Heart left ventricle (tissue), 16 donors: ENCODE results near the gene MMP24. TPM values are rescaled to one million over a fixed set of nuclear protein-coding genes. Genes with fewer than 3 reads are reported as not detected.

ENCODE experiments used
- ATAC-seq, 4 donors: fragments of 200-7000 bp; cut with Tn5 transposase; one replicate each; pipeline ENCODE4 v1.9.1; 2020 to 2022; ENCODE audit warnings: moderate library complexity in 4 of 4, mild to moderate bottlenecking in 3 of 4, moderate number of reproducible peaks in 1 of 4
- DNase-seq, 5 donors: peaks; one replicate each; pipeline ENCODE4 v3.0.0-alpha.2; 2020
- H3K27ac ChIP-seq, 12 donors: fragments of 200-600 bp; sonication (generic) in 4 of 12; one replicate each; pipeline versions ENCODE4 v1.5.0 to v1.8.0; 2016 to 2022; ENCODE audit warnings: mild to moderate bottlenecking in 2 of 12
- H3K27me3 ChIP-seq, 9 donors: fragments of 200-600 bp; sonication (generic) in 2 of 9; one replicate each; pipeline versions ENCODE4 v1.5.1 to v1.8.0; 2016 to 2022; ENCODE audit warnings: mild to moderate bottlenecking in 3 of 9
- H3K36me3 ChIP-seq, 9 donors: fragments of 200-600 bp; sonication (generic) in 2 of 9; one replicate each; pipeline versions ENCODE4 v1.5.0 to v1.8.0; 2018 to 2022; ENCODE audit warnings: mild to moderate bottlenecking in 2 of 9
- H3K4me1 ChIP-seq, 12 donors: fragments of 200-600 bp; sonication (generic) in 4 of 12; one replicate each; pipeline versions ENCODE4 v1.5.0 to v1.8.0; 2016 to 2022; ENCODE audit warnings: mild to moderate bottlenecking in 3 of 12
- H3K4me3 ChIP-seq, 12 donors: fragments of 200-600 bp; sonication (generic) in 4 of 12; one replicate each; pipeline versions ENCODE4 v1.5.0 to v1.8.0; 2017 to 2022; ENCODE audit warnings: mild to moderate bottlenecking in 9 of 12, moderate library complexity in 4 of 12
- H3K9me3 ChIP-seq, 12 donors: fragments of 200-600 bp; sonication (generic) in 4 of 12; one replicate each; pipeline versions ENCODE4 v1.5.0 to v1.8.0; 2016 to 2022; ENCODE audit warnings: mild to moderate bottlenecking in 1 of 12
- CTCF ChIP-seq, 12 donors: fragments of 200-600 bp; sonication (generic) in 4 of 12; IDR thresholded peaks; one replicate each; pipeline versions ENCODE4 v1.5.0 to v1.8.0; 2018 to 2022; ENCODE audit warnings: antibody characterized with exemption in 12 of 12, mild to moderate bottlenecking in 5 of 12
- POLR2A ChIP-seq, 2 donors: fragments of 450-650 bp; IDR thresholded peaks; one replicate each; pipeline ENCODE4 v1.6.1; 2017; ENCODE audit warnings: antibody characterized with exemption in 2 of 2, mild to moderate bottlenecking in 2 of 2, moderate library complexity in 2 of 2
- WGBS, 4 donors: extraction: QIAGEN DNeasy Blood & Tissue Kit in 2 of 4; methylation state at CpG; one replicate each; pipeline versions ENCODE4 v1.1.5 to v1.1.7; 2013 to 2018; 5-methylcytosine and 5-hydroxymethylcytosine counted together
- intact Hi-C, 10 donors: fragments of 100-400 bp; cut with DNase I; formaldehyde crosslinking; loops; one replicate each; pipeline versions ENCODE4 v1.11.1 to v1.14.2; 2022
- polyA plus RNA-seq, 2 donors: library from polyadenylated mRNA; stranded (reverse); fragments of 200-250 nt; gene quantifications; one replicate each; pipeline ENCODE4 v1.2.3, GENCODE V29; 2013
- total RNA-seq, 9 donors: library from RNA; depleted of rRNA in 2 of 9; stranded (reverse); fragments of >200 nt in 2 of 9; fragmentation: NEBNext Ultra II Directional in 3 of 9; extraction: Animal tissue kit (Norgen Biotek cat#: 25700) in 3 of 9; gene quantifications; one replicate each; pipeline versions ENCODE4 v1.1.0 to v1.2.4, GENCODE V29; 2016 to 2023
- donor health status: ischemic (EF 13 %, LVEDD 7.1; RV severe dilation, severe dysfunction).
- donor health status: healthy with polysubstance abuse.
- donor health status: DM: no; HTN: yes; CAD: no.
- donor health status: DM: no; HTN: no; CAD: no.
- donor health status: ischemic (EF 25% LVEDD 6.9; RV normal size, moderate dysfunction).
- donor health status: ischemic (EF 25% LVEDD 5.7; RV mildly dilated, moderate dysfunction).
- donor health status: healthy.
- donor health status: DM: yes; HTN: yes; CAD: no.
- donor health status: ischemic (EF 35%, LVEDD 5.7; RV mildly dilated, moderate dysfunction).
- donor health status: nonischemic (EF 11% LVEDD 7.7; RV severe dilation, severe dysfunction).
- donor health status: DM: yes; HTN: yes; CAD: no.
- donor health status: PGD.
- donor health status: ischemic (EF 29% LVEDD 5.4; RV normal size, mild dysfunction).
- donor health status: nonischemic (EF 23%, LVEDD 6.1; RV moderate dilation, normal function).

MMP24 gene
- total and polyA plus RNA-seq, 11 donors = 0.05 to 10.0 (median 0.25) TPM

GRCh38 chr20:35305682-35306556, 79.4 kb downstream of the MMP24 start:
- peak in 1 of 5 donors; percentile 77 for DNase-seq
- H3K4me3 ChIP-seq = no peak overlapping the region

DNA sequence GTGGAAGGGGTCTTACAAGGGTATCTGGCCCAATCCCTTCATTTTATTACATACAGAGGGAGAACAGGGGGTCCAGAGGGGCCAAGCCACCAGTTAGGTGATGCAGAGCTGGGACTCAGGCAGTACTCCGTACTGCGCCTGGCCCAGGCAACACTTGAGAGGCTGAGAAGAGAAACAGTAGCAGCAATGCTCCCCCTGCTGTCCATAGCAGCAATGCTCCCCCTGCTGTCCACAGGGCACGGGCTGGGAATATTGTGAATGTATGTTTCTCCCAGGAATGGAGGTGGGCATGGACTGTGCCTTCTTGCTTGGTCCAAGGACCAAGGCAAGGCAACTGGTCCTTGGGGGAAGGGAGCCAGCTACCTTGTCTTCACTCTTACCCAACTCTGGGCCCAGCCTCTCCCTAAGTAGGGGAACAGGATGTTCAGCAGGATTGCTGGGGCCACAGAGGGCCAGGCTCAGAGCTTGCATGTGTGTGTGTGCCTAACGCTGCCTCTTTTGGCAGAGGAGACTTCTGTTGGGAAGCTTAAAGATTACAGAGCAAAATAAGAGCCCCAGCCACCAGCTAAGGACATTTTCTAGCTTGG, 80.5 kb downstream of the MMP24 start:
- H3K27me3 ChIP-seq = no peaks in the 10 kb centered on the region
- WGBS, 4 donors = 20 to 52% (median 36%) methylated on average over 2 to 4 of the region's 4 CpGs
- H3K9me3 ChIP-seq = no peaks in the 10 kb centered on the region
- DNase-seq = peak in 2 of 5 donors; percentile 40 to 51
- TF ChIP-seq POLR2A (IDR thresholded peaks at IDR 0.05) = no peak
- TF ChIP-seq CTCF (IDR thresholded peaks at IDR 0.05) = peak; percentile 35 to 77 (median 62)
- ATAC-seq = peak; percentile 37 to 61 (median 59)
- peaks cover 0 to 25% (median 11%) of the 10 kb centered on the region in 9 donors for H3K36me3 ChIP-seq
- no peak overlapping the region for H3K4me3 ChIP-seq
- H3K4me1 ChIP-seq = peaks cover 0 to 36% (median 18%) of the 10 kb centered on the region in 12 donors
- intact Hi-C loops = loop anchor here in 3 of 10 donors (2.0 to 5.0 kb wide), 4 partner anchors 20 to 138 kb away; partner anchors contain the start of gene GDF5 (in 1 of the 3)
- H3K27ac ChIP-seq = peak overlapping the region; percentile 8 to 78 (median 56)

More at GRCh38 chr20:35305682-35306556, 79.4 kb downstream of the MMP24 start:
- Histone ChIP-seq H3K27me3 (no peaks in the 10 kb centered on the region), H3K36me3 (peaks cover 0 to 25% (median 8%) of the 10 kb centered on the region in 9 donors), H3K27ac (peak overlapping the region in 3 of 12 donors; percentile 20 to 78 (median 48)), H3K4me1 (peaks cover 0 to 36% (median 18%) of the 10 kb centered on the region in 12 donors), H3K9me3 (no peaks in the 10 kb centered on the region)
- no peak for TF ChIP-seq CTCF (IDR thresholded peaks at IDR 0.05)
- TF ChIP-seq POLR2A (IDR thresholded peaks at IDR 0.05) = no peak
- WGBS, 4 donors = 88 to 92% (median 91%) methylated on average over 11 to 12 of the region's 12 CpGs
- ATAC-seq = peak in 2 of 4 donors; percentile 42 to 60
- intact Hi-C loops = loop anchor here in 7 of 10 donors (2.0 to 5.0 kb wide), 7 partner anchors 21 to 141 kb away; partner anchors contain the start of gene GDF5 (in 6 of the 7)

DNA sequence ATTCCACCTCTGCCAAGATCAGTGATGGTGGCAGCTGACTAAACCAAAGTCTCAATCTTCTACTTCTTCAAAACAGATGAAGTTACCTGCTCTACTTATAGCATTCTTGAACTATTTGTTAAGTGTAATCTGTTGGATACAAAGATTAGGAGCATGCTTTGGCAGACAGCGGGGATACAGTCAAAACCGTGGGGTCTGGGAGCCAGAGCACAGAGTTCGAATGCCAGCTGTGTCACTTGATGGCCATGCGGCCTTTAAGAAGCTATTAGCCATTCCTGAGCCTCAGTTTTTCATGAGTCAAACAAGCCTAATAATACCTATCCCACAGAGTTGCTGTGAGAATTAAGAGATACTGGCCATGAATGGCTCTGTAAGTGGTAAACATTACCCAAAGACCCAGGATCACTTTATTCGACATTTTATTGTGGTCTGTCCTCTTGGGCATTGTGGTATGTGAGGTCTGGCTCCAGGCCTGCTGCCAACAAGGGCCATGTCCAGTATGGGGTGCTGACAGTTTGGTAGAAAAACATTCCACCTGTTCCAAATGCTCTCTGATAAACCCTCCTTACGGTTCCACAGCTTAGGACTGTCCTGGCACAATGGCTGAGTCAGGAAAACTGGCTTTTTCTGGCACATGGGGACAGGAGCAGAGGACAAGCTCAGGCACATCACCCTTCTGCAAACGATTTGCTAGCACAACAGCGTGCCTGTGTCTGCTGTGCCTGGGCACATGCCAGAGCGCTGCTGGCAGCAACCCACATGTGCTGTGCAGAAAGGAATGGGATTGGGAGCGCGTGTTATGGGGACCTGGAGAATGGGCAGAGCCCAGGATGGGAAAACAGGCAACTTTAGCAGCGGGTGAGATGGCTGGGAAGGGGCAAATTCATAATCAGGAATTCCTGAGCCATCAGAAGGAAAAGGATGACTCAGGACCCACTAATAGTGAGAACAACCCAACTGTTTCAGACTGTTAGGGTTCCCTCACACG, 81.5 kb downstream of the MMP24 start:
- WGBS, 4 donors = 49 to 53% (median 52%) methylated on average over 13 of the region's 13 CpGs
- Histone ChIP-seq H3K36me3 (peaks cover 0 to 30% (median 17%) of the 10 kb centered on the region in 9 donors), H3K4me1 (peaks cover 0 to 36% (median 18%) of the 10 kb centered on the region in 12 donors), H3K27me3 (no peaks in the 10 kb centered on the region), H3K9me3 (no peaks in the 10 kb centered on the region), H3K4me3 (no peak overlapping the region), H3K27ac (peak overlapping the region; percentile 2 to 78 (median 56))
- intact Hi-C loops = loop anchor here in 3 of 10 donors (2.0 to 5.0 kb wide), 4 partner anchors 19 to 137 kb away; partner anchors contain the start of gene GDF5 (in 1 of the 3)
- peak; percentile 68 to 85 (median 82) for DNase-seq
- no peak for TF ChIP-seq POLR2A (IDR thresholded peaks at IDR 0.05)
- TF ChIP-seq CTCF (IDR thresholded peaks at IDR 0.05) = no peak
- ATAC-seq = peak; percentile 73 to 88 (median 80)
